ENCODE results near the gene UGT1A7.

GRCh38 chr2:233801357-233802131, 119.8 kb downstream of the UGT1A7 start:
- TF ChIP-seq CTCF (IDR thresholded peaks at IDR 0.05) (no peak), ZFX (IDR thresholded peaks at IDR 0.05; ENCODE audit: borderline replicate concordance) (no peak)

All from 22Rv1 (cell line).